HepG2 (cell line): ENCODE measurements around the gene OR10A3. TPM values are rescaled to one million over a fixed set of nuclear protein-coding genes. Genes with fewer than 3 reads are reported as not detected.

Experiments
- BRCA1 ChIP-seq: sonication (generic); formaldehyde crosslinking; IDR thresholded peaks from 2 replicates; pipeline ENCODE4 v1.4.0; 2020; ENCODE audit warnings: missing genetic modification reagents
- CREB1 ChIP-seq, 2 experiments: fragments of 450-650 bp in 1 of 2; IDR thresholded peaks; 2 replicates each; pipeline ENCODE4 v1.6.1; 2016 to 2017; ENCODE audit warnings: control low read depth in 1 of 2, mild to moderate bottlenecking in 1 of 2, missing compliant biosample characterization in 1 of 2, missing genetic modification characterization in 1 of 2
- EHMT2 ChIP-seq: fragments of 200-600 bp; sonication (generic); IDR thresholded peaks from 2 replicates; pipeline ENCODE4 v1.7.0; 2017; ENCODE audit warnings: antibody characterized with exemption, low read depth, low read length, borderline replicate concordance
- HCFC1 ChIP-seq: fragments of 150-350 bp; IDR thresholded peaks from 2 replicates; pipeline ENCODE4 v1.6.1; 2014; ENCODE audit warnings: low read depth, low read length
- JARID2 ChIP-seq: sonication (generic); formaldehyde crosslinking; IDR thresholded peaks from 2 replicates; pipeline ENCODE4 v1.8.1; 2023; ENCODE audit warnings: missing genetic modification reagents, inconsistent platforms; ENCODE audit not compliant: insufficient replicate concordance
- PHF8 ChIP-seq: sonication (generic); formaldehyde crosslinking; IDR thresholded peaks from 2 replicates; pipeline ENCODE4 v1.5.0; 2020; ENCODE audit warnings: missing genetic modification reagents
- REPIN1 ChIP-seq: sonication (generic); formaldehyde crosslinking; IDR thresholded peaks from 2 replicates; pipeline ENCODE4 v1.8.0; 2022; ENCODE audit warnings: missing genetic modification reagents, low read depth, mild to moderate bottlenecking, borderline replicate concordance
- SP140L ChIP-seq: sonication (generic); formaldehyde crosslinking; IDR thresholded peaks from 2 replicates; pipeline ENCODE4 v1.4.0; 2020; ENCODE audit warnings: missing genetic modification reagents, borderline replicate concordance
- STAG1 ChIP-seq: sonication (generic); formaldehyde crosslinking; IDR thresholded peaks from 2 replicates; pipeline ENCODE4 v1.4.0; 2020; ENCODE audit warnings: missing genetic modification reagents
- TGIF2 ChIP-seq: IDR thresholded peaks from 2 replicates; pipeline ENCODE4 v1.6.1; 2016; ENCODE audit warnings: control low read depth, missing compliant biosample characterization
- TMF1 ChIP-seq: sonication (generic); formaldehyde crosslinking; IDR thresholded peaks from 2 replicates; pipeline ENCODE4 v1.8.1; 2022; ENCODE audit warnings: low read depth, missing genetic modification reagents
- XBP1 ChIP-seq: sonication (generic); formaldehyde crosslinking; IDR thresholded peaks from 2 replicates; pipeline ENCODE4 v1.5.0; 2020; ENCODE audit warnings: missing genetic modification reagents
- ZNF12 ChIP-seq: sonication (generic); formaldehyde crosslinking; IDR thresholded peaks from 2 replicates; pipeline ENCODE4 v1.5.0; 2020; ENCODE audit warnings: missing genetic modification reagents
- ZNF383 ChIP-seq: sonication (generic); formaldehyde crosslinking; IDR thresholded peaks from 2 replicates; pipeline ENCODE4 v1.4.0; 2020; ENCODE audit warnings: missing genetic modification reagents, mild to moderate bottlenecking, borderline replicate concordance
- ZNF430 ChIP-seq: sonication (generic); formaldehyde crosslinking; IDR thresholded peaks from 2 replicates; pipeline ENCODE4 v1.9.0; 2021; ENCODE audit warnings: mild to moderate bottlenecking, missing genetic modification reagents
- ZNF563 ChIP-seq: sonication (generic); formaldehyde crosslinking; IDR thresholded peaks from 2 replicates; pipeline ENCODE4 v1.8.0; 2022; ENCODE audit warnings: mild to moderate bottlenecking, moderate library complexity, missing genetic modification reagents
- ZNF629 ChIP-seq: sonication (generic); formaldehyde crosslinking; conservative IDR thresholded peaks from 2 replicates; pipeline ENCODE4 v1.5.0; 2020; ENCODE audit warnings: missing genetic modification reagents
- ZNF691 ChIP-seq: sonication (generic); formaldehyde crosslinking; IDR thresholded peaks from 2 replicates; pipeline ENCODE4 v1.4.0; 2020; ENCODE audit warnings: missing genetic modification reagents, low read depth, mild to moderate bottlenecking, borderline replicate concordance
- polyA plus RNA-seq, 8 experiments: library from polyadenylated mRNA; depleted of rRNA in 3 of 8; stranded (reverse) in 7 of 8; unstranded in 1 of 8; fragments of >200 nt; fragmentation: Illumina TruSeq in 4 of 8; extraction: Trizol in 4 of 8; gene quantifications; 2 replicates each; pipeline versions ENCODE4 v1.2.1 to v1.2.3, GENCODE V29; 2011 to 2016; ENCODE audit warnings: low read depth in 4 of 8, missing spikeins in 1 of 8, mixed read lengths in 1 of 8; ENCODE audit not compliant: insufficient read depth in 1 of 8
- total RNA-seq, 5 experiments: library from RNA; depleted of rRNA; stranded (reverse); fragments of >200 nt; fragmentation: Illumina TruSeq; extraction: Trizol; gene quantifications; 2 replicates each; pipeline ENCODE4 v1.2.3, GENCODE V29; 2016; ENCODE audit warnings: low read depth in 1 of 5
- TF ChIP-seq, protein P1 (sequence below): sonication (generic); formaldehyde crosslinking; IDR thresholded peaks from 2 replicates; pipeline ENCODE4 v1.4.0; 2020; ENCODE audit warnings: missing genetic modification reagents, borderline replicate concordance
- TF ChIP-seq, protein P2 (sequence below): sonication (generic); formaldehyde crosslinking; IDR thresholded peaks from 2 replicates; pipeline ENCODE4 v1.5.0; 2020; ENCODE audit warnings: mild to moderate bottlenecking, missing genetic modification reagents, borderline replicate concordance
- TF ChIP-seq, protein P3 (sequence below), 2 experiments: sonication (generic) in 1 of 2; formaldehyde crosslinking in 1 of 2; IDR thresholded peaks; 2 replicates each; pipeline versions ENCODE4 v1.5.1 to v1.6.1; 2011 to 2020; ENCODE audit warnings: borderline replicate concordance in 1 of 2, low read depth in 1 of 2, low read length in 1 of 2, mild to moderate bottlenecking in 1 of 2, missing genetic modification reagents in 1 of 2, moderate library complexity in 1 of 2

Gene OR10A3
- total and polyA plus RNA-seq, 2 of the 13 experiments (the other 11 are each of a cell fraction or from before 2014, with no cell fraction given) = not detected

DNA sequence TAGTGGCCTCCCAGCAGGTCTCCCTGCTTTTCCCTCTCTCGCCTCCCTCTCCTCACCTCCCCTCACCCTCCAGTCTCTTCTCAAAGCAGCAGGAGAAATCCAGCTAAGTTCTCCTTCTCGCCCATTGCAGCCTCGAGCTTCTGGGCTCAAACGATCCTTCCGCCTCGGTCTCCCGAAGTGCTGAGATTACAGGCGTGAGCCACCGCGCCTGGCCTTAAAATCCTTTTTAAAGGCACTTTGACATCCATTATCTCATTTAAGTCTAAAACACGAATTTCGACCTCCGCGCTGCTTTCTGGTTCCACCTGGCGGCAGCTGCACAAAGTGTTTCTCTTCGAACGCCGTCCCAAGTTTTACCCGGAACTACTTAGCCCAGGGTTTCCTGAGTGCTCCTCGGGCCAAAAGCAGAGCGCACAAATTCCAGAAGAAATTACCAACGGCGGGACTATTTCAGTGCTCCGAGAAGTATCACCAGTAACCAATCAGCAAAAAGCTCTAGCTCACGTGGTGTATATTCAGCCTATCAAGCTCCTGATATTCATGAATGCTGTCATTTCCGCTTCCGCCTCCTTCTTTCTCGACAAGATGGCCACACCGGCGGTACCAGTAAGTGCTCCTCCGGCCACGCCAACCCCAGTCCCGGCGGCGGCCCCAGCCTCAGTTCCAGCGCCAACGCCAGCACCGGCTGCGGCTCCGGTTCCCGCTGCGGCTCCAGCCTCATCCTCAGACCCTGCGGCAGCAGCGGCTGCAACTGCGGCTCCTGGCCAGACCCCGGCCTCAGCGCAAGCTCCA is 45.5 kb upstream of the OR10A3 start, which contains the start of gene EIF3F (continued):
- TF ChIP-seq, protein P1, sequence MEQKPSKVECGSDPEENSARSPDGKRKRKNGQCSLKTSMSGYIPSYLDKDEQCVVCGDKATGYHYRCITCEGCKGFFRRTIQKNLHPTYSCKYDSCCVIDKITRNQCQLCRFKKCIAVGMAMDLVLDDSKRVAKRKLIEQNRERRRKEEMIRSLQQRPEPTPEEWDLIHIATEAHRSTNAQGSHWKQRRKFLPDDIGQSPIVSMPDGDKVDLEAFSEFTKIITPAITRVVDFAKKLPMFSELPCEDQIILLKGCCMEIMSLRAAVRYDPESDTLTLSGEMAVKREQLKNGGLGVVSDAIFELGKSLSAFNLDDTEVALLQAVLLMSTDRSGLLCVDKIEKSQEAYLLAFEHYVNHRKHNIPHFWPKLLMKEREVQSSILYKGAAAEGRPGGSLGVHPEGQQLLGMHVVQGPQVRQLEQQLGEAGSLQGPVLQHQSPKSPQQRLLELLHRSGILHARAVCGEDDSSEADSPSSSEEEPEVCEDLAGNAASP (CRISPR knock-in tag) = peak; percentile 63
- TF ChIP-seq CREB1 (IDR thresholded peaks at IDR 0.05) (peak; percentile 81), CREB1 (CRISPR knock-in tag; IDR thresholded peaks at IDR 0.05) (peak; percentile 95), JARID2 (CRISPR knock-in tag) (peak; percentile 61), XBP1 (CRISPR knock-in tag) (no peak), TMF1 (no peak), BRCA1 (CRISPR knock-in tag) (0 out of 2 replicates have a peak, but pooled peaks have one; percentile 65), STAG1 (peak; percentile 68), ZNF430 (CRISPR knock-in tag) (peak; percentile 81), ZNF691 (CRISPR knock-in tag) (peak; percentile 60; the same call in 1 of the 2 replicates), PHF8 (CRISPR knock-in tag) (peak; percentile 84), EHMT2 (peak; percentile 87; the same call in 1 of the 2 replicates), ZNF12 (peak; percentile 63; the same call in 1 of the 2 replicates), ZNF383 (CRISPR knock-in tag) (0 out of 2 replicates have a peak, but pooled peaks have one; percentile 19), REPIN1 (CRISPR knock-in tag) (peak; percentile 68; the same call in 1 of the 2 replicates), ZNF563 (CRISPR knock-in tag) (no peak), ZNF629 (no peak), SP140L (CRISPR knock-in tag) (no peak), TGIF2 (CRISPR knock-in tag) (peak; percentile 93), HCFC1 (peak; percentile 68)
- TF ChIP-seq, protein P2, sequence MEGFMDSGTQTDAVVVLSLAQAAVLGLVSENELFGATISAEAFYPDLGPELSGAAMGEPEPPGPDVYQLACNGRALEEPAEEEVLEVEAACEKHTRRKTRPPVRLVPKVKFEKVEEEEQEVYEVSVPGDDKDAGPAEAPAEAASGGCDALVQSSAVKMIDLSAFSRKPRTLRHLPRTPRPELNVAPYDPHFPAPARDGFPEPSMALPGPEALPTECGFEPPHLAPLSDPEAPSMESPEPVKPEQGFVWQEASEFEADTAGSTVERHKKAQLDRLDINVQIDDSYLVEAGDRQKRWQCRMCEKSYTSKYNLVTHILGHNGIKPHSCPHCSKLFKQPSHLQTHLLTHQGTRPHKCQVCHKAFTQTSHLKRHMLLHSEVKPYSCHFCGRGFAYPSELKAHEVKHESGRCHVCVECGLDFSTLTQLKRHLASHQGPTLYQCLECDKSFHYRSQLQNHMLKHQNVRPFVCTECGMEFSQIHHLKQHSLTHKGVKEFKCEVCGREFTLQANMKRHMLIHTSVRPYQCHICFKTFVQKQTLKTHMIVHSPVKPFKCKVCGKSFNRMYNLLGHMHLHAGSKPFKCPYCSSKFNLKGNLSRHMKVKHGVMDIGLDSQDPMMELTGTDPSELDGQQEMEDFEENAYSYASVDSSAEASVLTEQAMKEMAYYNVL (CRISPR knock-in tag) = peak; percentile 52; the same call in 1 of the 2 replicates
- TF ChIP-seq, protein P3, sequence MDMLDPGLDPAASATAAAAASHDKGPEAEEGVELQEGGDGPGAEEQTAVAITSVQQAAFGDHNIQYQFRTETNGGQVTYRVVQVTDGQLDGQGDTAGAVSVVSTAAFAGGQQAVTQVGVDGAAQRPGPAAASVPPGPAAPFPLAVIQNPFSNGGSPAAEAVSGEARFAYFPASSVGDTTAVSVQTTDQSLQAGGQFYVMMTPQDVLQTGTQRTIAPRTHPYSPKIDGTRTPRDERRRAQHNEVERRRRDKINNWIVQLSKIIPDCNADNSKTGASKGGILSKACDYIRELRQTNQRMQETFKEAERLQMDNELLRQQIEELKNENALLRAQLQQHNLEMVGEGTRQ (IDR thresholded peaks at IDR 0.05; ENCODE audit: low read depth, low read length) = peak; percentile 97
- TF ChIP-seq, protein P3 (CRISPR knock-in tag; IDR thresholded peaks at IDR 0.05; ENCODE audit: borderline replicate concordance) = peak; percentile 98; the same call in 1 of the 2 replicates
